HepG2 (cell line): ENCODE data around the gene TXNRD2. TPM values are rescaled to one million over a fixed set of nuclear protein-coding genes. Genes with fewer than 3 reads are reported as not detected.

Source experiments
- GLI4 ChIP-seq: sonication (generic); formaldehyde crosslinking; IDR thresholded peaks from 2 replicates; pipeline ENCODE4 v1.5.1; 2020; ENCODE audit warnings: missing genetic modification reagents, mild to moderate bottlenecking, moderate library complexity, borderline replicate concordance
- HOMEZ ChIP-seq: IDR thresholded peaks from 2 replicates; pipeline ENCODE4 v1.6.1; 2016; ENCODE audit warnings: low read depth
- KDM4B ChIP-seq: sonication (generic); formaldehyde crosslinking; IDR thresholded peaks from 2 replicates; pipeline ENCODE4 v1.4.0; 2020; ENCODE audit warnings: missing genetic modification reagents
- POLR2G ChIP-seq: fragments of 200-400 bp; formaldehyde crosslinking; IDR thresholded peaks from 2 replicates; pipeline ENCODE4 v1.6.1; 2018; ENCODE audit warnings: mild to moderate bottlenecking, low read depth, low read length, moderate library complexity
- RARA ChIP-seq: IDR thresholded peaks from 2 replicates; pipeline ENCODE4 v1.6.1; 2016; ENCODE audit warnings: missing genetic modification reagents, missing compliant biosample characterization
- RBFOX2 ChIP-seq: fragments of 200-400 bp; formaldehyde crosslinking; IDR thresholded peaks from 2 replicates; pipeline ENCODE4 v1.6.1; 2017; ENCODE audit warnings: low read depth, mild to moderate bottlenecking, low read length
- SALL2 ChIP-seq: sonication (generic); formaldehyde crosslinking; IDR thresholded peaks from 2 replicates; pipeline ENCODE4 v1.8.1; 2023; ENCODE audit warnings: mild to moderate bottlenecking, missing genetic modification reagents, inconsistent platforms
- SP4 ChIP-seq: sonication (generic); formaldehyde crosslinking; IDR thresholded peaks from 2 replicates; pipeline ENCODE4 v1.8.1; 2023; ENCODE audit warnings: mild to moderate bottlenecking, missing genetic modification reagents
- ZBTB38 ChIP-seq: sonication (generic); formaldehyde crosslinking; IDR thresholded peaks from 2 replicates; pipeline ENCODE4 v1.5.1; 2020; ENCODE audit warnings: mild to moderate bottlenecking, missing genetic modification reagents
- ZNF318 ChIP-seq: sonication (generic); formaldehyde crosslinking; IDR thresholded peaks from 2 replicates; pipeline ENCODE4 v1.4.0; 2020; ENCODE audit warnings: mild to moderate bottlenecking, missing genetic modification reagents
- polyA plus RNA-seq, 8 experiments: library from polyadenylated mRNA; depleted of rRNA in 3 of 8; stranded (reverse) in 7 of 8; unstranded in 1 of 8; fragments of >200 nt; fragmentation: Illumina TruSeq in 4 of 8; extraction: Trizol in 4 of 8; gene quantifications; 2 replicates each; pipeline versions ENCODE4 v1.2.1 to v1.2.3, GENCODE V29; 2011 to 2016; ENCODE audit warnings: low read depth in 4 of 8, missing spikeins in 1 of 8, mixed read lengths in 1 of 8; ENCODE audit not compliant: insufficient read depth in 1 of 8
- total RNA-seq, 5 experiments: library from RNA; depleted of rRNA; stranded (reverse); fragments of >200 nt; fragmentation: Illumina TruSeq; extraction: Trizol; gene quantifications; 2 replicates each; pipeline ENCODE4 v1.2.3, GENCODE V29; 2016; ENCODE audit warnings: low read depth in 1 of 5
- TF ChIP-seq, protein P1 (sequence below): sonication (generic); formaldehyde crosslinking; IDR thresholded peaks from 2 replicates; pipeline ENCODE4 v1.4.0; 2020; ENCODE audit warnings: mild to moderate bottlenecking, missing genetic modification reagents
- TF ChIP-seq, protein P2 (sequence below): IDR thresholded peaks from 2 replicates; pipeline ENCODE4 v1.6.1; 2016; ENCODE audit warnings: low read depth, control low read depth

TXNRD2 gene
- total and polyA plus RNA-seq, 2 of the 13 experiments (the other 11 are each of a cell fraction or from before 2014, with no cell fraction given) = 17.5 to 18.6 TPM

GRCh38 chr22:19959043-19959586, 17.5 kb upstream of the TXNRD2 start (continued):
- TF ChIP-seq, protein P1, sequence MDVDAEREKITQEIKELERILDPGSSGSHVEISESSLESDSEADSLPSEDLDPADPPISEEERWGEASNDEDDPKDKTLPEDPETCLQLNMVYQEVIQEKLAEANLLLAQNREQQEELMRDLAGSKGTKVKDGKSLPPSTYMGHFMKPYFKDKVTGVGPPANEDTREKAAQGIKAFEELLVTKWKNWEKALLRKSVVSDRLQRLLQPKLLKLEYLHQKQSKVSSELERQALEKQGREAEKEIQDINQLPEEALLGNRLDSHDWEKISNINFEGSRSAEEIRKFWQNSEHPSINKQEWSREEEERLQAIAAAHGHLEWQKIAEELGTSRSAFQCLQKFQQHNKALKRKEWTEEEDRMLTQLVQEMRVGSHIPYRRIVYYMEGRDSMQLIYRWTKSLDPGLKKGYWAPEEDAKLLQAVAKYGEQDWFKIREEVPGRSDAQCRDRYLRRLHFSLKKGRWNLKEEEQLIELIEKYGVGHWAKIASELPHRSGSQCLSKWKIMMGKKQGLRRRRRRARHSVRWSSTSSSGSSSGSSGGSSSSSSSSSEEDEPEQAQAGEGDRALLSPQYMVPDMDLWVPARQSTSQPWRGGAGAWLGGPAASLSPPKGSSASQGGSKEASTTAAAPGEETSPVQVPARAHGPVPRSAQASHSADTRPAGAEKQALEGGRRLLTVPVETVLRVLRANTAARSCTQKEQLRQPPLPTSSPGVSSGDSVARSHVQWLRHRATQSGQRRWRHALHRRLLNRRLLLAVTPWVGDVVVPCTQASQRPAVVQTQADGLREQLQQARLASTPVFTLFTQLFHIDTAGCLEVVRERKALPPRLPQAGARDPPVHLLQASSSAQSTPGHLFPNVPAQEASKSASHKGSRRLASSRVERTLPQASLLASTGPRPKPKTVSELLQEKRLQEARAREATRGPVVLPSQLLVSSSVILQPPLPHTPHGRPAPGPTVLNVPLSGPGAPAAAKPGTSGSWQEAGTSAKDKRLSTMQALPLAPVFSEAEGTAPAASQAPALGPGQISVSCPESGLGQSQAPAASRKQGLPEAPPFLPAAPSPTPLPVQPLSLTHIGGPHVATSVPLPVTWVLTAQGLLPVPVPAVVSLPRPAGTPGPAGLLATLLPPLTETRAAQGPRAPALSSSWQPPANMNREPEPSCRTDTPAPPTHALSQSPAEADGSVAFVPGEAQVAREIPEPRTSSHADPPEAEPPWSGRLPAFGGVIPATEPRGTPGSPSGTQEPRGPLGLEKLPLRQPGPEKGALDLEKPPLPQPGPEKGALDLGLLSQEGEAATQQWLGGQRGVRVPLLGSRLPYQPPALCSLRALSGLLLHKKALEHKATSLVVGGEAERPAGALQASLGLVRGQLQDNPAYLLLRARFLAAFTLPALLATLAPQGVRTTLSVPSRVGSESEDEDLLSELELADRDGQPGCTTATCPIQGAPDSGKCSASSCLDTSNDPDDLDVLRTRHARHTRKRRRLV (CRISPR knock-in tag) = no peak
- TF ChIP-seq KDM4B (CRISPR knock-in tag) = no peak
- TF ChIP-seq ZBTB38 (CRISPR knock-in tag) = no peak
- 0 out of 2 replicates have a peak, but pooled peaks have one; percentile 17 for TF ChIP-seq GLI4
- peak; percentile 76; the same call in 1 of the 2 replicates for TF ChIP-seq SP4 (CRISPR knock-in tag)
- TF ChIP-seq HOMEZ (CRISPR knock-in tag) = 0 out of 2 replicates have a peak, but pooled peaks have one; percentile 17
- no peak for TF ChIP-seq ZNF318 (CRISPR knock-in tag)
- TF ChIP-seq RBFOX2 = peak; percentile 73; the same call in 1 of the 2 replicates
- TF ChIP-seq RARA (CRISPR knock-in tag) = no peak
- TF ChIP-seq POLR2G = peak; percentile 74
- TF ChIP-seq SALL2 (CRISPR knock-in tag) = peak; percentile 36; the same call in 1 of the 2 replicates
- TF ChIP-seq, protein P2, sequence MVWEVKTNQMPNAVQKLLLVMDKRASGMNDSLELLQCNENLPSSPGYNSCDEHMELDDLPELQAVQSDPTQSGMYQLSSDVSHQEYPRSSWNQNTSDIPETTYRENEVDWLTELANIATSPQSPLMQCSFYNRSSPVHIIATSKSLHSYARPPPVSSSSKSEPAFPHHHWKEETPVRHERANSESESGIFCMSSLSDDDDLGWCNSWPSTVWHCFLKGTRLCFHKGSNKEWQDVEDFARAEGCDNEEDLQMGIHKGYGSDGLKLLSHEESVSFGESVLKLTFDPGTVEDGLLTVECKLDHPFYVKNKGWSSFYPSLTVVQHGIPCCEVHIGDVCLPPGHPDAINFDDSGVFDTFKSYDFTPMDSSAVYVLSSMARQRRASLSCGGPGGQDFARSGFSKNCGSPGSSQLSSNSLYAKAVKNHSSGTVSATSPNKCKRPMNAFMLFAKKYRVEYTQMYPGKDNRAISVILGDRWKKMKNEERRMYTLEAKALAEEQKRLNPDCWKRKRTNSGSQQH (CRISPR knock-in tag) = 0 out of 2 replicates have a peak, but pooled peaks have one; percentile 16
